GM21360 (cell line): ENCODE data around the gene LRRC27.
"Not testable (repeated sequence)": the region's sequence is repeated elsewhere in the genome, so short reads cannot be mapped to it uniquely, and the experiment has no call there.

Source experiments
- ATAC-seq: cut with Tn5 transposase; IDR thresholded peaks from one replicate; pipeline ENCODE4 v1.9.1; 2021; ENCODE audit warnings: mild to moderate bottlenecking, moderate library complexity; ENCODE audit not compliant: unreplicated experiment

Gene LRRC27

GRCh38 chr10:132371641-132372081 lies 39.7 kb downstream of the LRRC27 start:
- ATAC-seq, result no peak

GRCh38 chr10:132372516-132373095 lies 40.6 kb downstream of the LRRC27 start:
- no peak for ATAC-seq

DNA sequence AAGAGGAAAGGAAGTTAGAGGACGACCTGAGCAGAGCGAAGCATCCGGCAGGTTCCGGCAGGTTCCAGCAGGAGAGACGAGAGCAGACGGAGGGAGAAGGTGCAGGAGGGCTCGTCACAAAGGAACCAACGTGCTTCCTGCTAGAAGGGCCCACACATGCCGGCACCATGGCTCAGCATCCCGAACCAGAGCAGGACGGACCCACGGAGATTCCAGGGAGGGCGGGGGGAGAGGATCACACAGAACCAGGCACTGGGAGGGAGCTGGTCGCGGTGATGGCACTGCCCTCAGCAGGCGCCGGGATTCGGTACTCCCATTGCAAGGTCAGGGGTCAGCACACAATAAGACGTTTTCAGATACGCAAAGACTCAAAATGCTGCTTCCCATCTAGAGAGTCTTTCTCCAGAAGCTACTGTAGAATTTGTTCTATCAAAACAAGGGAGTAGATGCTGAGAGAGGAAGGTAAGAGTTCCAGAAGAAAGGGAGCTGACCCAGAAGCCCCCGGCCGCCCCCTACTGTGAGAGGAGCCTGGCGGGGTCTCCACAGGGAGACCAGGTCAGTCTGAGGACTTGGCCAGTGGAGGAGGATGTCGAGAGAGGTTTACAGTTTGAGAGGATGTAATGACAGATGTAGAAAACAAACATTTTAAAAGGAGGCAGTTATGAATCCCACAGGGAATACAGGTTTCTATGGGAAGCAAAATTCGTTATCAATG lies 41.4 kb downstream of the LRRC27 start:
- no peak for ATAC-seq

GRCh38 chr10:132374176-132374575 lies 42.2 kb downstream of the LRRC27 start:
- no peak for ATAC-seq

- ATAC-seq, result no peak
These were observed 42.6 kb downstream of the LRRC27 start for GRCh38 chr10:132374612-132375011.

DNA sequence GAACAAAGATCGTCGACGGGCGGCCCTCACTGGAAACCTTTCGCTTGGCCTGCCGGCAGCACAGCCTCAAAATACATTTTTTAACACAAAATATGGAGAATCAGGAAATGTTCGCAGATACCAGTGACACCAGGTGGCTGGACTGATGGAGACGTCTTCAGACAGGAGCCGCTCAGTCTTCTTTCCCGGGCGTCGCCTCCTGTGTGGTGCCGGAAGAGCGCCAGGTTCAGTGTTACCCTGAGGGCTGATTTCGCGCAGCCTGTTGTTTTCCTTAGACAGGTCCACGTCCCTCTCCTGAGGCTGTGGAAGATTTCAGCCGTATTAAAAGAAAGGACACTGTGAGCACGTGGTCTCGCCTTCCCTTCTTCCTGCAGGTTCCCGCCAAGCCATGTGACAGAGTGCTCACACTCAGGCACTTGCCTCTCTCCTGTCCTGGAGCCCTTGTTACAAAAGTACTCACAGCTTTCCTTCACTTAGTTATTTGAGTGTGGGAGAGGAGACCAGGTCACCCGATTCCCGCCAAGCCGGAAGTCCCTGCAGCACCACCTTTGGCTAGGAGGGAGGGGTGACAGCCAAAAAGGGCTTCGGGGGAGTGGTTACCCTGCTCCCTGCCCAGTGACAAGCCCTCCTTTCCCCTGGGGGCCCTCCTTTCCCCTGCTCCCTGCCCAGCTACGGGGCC lies 43.3 kb downstream of the LRRC27 start:
- ATAC-seq, result no peak

DNA sequence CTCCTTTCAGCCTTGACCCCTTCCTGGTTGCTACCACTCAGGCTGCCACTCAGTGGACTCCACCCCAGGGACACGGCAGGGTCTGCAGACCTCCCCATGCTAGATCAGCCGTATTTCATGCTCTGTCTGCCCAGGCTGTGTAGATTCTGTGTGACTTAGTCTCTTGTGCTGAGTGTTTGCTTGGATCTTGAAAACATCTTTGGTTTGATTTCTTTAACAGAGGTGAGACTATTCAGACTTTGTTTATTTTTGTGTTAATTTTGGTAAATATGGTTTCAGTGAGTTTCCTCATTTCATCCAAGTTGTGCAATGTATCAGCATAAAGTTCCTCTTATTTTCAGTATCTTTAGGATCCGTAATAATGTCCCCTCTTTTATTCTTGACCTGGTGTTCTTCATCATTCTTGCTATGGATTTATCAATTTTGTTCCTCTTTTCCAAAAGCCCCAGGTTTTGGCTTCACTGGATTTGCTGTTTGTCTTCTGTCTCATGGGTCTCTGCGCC lies 43.9 kb downstream of the LRRC27 start:
- ATAC-seq, result no peak

DNA sequence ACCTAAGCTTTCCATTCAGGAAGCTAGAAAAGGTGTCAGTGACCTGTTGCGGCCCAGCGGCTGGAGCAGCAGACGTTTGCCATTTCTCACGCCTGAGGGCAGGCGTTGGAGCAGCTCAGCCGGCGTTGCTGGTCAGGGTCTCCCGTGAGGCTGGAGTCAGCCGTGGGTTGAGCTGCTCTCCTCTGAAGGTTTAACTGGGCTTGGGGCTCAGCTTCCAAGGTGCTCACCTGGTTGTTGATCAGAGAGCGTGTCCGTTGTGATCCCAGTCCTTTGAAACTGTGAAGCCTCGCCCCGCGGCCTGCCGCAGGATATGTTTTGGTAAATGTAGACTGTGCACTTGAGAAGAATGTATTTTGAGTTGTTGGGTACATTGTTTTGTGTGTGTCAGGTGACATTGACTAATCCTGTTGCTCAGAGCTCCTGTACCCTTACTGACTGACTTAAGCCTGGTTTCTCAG lies 44.4 kb downstream of the LRRC27 start:
- no peak for ATAC-seq

GRCh38 chr10:132377326-132377725 lies 45.3 kb downstream of the LRRC27 start:
- no peak for ATAC-seq

GRCh38 chr10:132379026-132379425 lies 47.0 kb downstream of the LRRC27 start:
- not testable (repeated sequence) for ATAC-seq

GRCh38 chr10:132380986-132381385 lies 49.0 kb downstream of the LRRC27 start:
- not testable (repeated sequence) for ATAC-seq

DNA sequence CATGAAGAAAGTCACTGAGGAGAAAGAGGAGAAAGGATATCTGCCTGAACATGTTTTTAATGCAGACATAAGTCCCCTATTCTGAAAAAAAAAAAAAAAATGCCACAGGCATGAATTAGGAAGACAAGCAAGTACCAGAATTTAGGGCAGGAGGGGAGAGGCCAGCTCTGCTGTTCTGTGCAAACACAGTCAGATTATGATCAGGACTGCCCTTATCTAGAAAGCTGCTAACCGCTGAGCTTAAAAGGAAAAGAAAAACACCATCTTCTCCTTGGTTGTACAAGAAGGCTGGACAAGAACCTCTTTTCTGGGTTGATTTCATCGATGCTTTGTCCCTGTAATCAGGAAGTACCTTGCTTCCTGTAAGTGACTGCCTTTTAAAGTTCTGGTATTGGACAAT lies 49.7 kb downstream of the LRRC27 start:
- no peak for ATAC-seq

DNA sequence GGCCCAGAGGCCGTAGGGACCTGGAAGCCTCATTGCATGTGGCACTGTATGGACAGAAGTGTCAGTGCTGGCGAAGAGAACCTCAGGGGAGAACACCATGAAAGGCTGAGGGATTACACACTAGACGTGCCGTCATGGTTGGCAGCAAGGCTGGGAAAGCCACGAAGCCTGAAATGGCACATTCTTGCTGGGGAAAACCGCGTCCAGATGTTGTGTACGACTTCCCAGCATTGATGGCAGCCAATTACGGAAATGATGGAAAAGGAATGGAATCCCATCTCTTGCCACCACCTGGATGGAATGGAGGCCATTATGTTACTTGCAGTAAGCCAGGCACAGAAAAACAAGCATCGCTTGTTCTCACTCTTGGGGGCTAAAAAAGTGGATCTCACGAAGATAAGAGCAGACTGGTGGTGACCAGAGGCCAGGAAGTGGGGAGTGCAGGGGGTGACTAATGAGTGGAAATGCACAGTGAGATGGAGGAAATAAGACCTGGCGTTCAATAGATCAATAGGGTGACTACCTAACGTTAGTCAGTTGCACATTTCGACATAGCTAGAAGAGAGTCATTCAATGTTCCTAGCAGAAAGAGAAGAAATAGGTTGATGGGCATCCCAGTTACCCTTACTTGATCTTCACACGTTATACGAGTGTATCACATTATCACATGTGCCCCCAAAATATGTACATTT lies 50.4 kb downstream of the LRRC27 start:
- no peak for ATAC-seq

DNA sequence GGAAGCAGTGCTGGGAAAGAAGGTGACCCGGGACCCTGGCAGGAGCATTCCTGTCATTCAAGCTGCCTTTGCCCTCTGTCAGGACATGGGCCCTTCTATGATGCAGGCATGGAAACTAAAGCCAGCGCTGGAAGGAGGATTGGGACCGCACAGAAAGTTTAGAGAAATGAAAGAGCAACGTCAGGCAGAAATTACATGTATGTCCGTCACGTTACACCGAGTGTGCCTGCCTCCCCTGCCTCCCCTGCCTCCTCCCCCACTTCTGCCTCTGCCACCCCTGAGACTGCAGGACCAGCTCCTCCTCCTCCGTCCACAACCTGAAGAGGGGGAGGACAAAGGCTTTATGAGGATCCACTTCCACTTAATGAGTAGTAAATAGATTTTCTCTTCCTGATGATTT lies 51.1 kb downstream of the LRRC27 start:
- no peak for ATAC-seq

GRCh38 chr10:132383751-132384196 lies 51.8 kb downstream of the LRRC27 start:
- ATAC-seq, result no peak

GRCh38 chr10:132384618-132385388 lies 52.8 kb downstream of the LRRC27 start:
- no peak for ATAC-seq

DNA sequence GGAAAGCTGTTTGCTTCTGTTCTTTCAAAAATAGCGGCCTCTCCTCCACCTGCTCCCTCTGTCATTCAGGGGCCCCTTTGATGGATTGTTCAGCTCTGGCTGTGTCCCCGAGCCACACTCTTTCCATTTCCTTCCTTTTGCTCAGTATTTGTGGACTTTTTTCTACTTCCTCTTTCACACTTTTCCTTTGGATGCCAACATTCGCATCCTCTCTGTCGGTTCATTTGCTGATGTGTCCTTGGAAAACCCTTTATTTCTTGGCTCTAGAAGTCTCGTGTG lies 53.3 kb downstream of the LRRC27 start:
- ATAC-seq, result no peak

- ATAC-seq, result no peak
These were observed 53.9 kb downstream of the LRRC27 start for GRCh38 chr10:132385721-132386418.

DNA sequence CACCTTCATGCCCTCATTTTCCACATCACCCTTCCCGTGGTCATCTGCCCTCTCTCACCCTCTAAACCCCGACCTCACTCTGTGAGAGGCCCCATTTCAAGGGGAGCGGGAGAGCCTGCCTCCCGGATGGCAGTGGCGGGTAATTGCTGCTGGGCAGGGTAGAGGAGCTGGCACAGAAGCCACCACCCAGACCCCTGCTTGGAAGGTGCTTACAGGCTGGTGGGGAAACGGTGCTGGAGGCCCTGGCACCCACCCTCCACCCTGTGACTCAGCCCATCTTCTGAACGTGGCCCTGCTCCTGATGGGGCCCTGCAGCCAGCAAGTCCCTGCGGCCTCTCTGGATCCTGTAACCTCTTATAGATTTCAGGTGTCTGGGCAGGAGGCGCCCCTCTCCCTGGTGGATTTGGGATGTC lies 54.4 kb downstream of the LRRC27 start:
- no peak for ATAC-seq

GRCh38 chr10:132386896-132387295 lies 54.9 kb downstream of the LRRC27 start:
- ATAC-seq, result not testable (repeated sequence)
